ENCODE data around the gene SMIM7. TPM values are rescaled to one million over a fixed set of nuclear protein-coding genes. Genes with fewer than 3 reads are reported as not detected.

The SMIM7 gene
- total and polyA plus RNA-seq, 2 of the 13 experiments (the other 11 are each of a cell fraction or from before 2014, with no cell fraction given) = 55.7 to 74.9 TPM

DNA sequence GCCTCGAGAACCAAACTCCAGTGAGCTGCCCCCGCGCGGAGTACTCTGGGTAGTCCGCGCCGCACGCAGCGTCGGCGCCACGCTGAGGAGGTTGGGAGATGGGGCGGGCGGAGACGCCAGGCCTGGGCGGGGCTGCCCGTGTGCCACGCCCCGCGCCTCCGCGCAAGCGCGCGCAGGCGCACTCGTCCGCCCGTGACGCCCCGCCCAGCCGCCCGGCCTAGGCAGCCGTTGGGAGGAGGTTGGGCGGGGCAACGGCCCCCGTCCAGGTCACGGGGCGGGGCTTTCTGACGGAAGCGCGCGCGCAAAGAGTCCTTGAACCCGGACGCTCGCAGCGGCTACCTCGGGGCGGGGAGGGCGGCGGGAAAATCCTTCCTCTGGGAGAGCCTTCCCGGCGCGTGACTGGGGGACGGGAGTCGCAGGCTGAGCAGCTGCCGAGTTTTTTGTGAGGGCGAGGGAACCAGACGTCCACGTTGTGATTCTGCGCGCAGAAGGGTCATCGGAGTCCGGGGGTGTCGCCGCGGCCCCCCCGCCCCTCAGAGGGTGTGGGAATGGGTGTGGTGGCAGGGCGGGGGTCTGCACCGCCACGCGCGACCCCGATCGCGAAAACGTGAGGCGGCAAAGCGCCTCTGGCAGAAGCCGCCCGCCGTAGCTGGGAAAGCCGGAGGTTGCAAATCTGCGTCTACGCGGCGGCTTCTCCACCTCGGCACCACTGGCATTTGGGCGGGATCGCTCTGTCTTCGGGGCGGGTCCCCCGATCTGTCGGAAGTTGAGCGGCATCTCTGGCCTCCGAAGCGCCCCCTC, 31.6 kb downstream of the SMIM7 start, which contains the start of gene MED26 (continued):
- TF ChIP-seq, protein P1, sequence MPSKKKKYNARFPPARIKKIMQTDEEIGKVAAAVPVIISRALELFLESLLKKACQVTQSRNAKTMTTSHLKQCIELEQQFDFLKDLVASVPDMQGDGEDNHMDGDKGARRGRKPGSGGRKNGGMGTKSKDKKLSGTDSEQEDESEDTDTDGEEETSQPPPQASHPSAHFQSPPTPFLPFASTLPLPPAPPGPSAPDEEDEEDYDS (CRISPR knock-in tag; IDR thresholded peaks at IDR 0.05) = peak; percentile 55; the same call in 1 of the 2 replicates
- TF ChIP-seq GATA4 (IDR thresholded peaks at IDR 0.05; ENCODE audit: borderline replicate concordance, low read depth) = no peak
- peak; percentile 68; the same call in 1 of the 2 replicates for TF ChIP-seq ARNTL (CRISPR knock-in tag; IDR thresholded peaks at IDR 0.05)
- TF ChIP-seq REL (CRISPR knock-in tag; conservative IDR thresholded peaks at IDR 0.05) = no peak
- no peak for TF ChIP-seq ZNF510 (CRISPR knock-in tag; IDR thresholded peaks at IDR 0.05; ENCODE audit: low read depth)
- no peak for TF ChIP-seq ZFP1 (CRISPR knock-in tag; IDR thresholded peaks at IDR 0.05)
- TF ChIP-seq, protein P2, sequence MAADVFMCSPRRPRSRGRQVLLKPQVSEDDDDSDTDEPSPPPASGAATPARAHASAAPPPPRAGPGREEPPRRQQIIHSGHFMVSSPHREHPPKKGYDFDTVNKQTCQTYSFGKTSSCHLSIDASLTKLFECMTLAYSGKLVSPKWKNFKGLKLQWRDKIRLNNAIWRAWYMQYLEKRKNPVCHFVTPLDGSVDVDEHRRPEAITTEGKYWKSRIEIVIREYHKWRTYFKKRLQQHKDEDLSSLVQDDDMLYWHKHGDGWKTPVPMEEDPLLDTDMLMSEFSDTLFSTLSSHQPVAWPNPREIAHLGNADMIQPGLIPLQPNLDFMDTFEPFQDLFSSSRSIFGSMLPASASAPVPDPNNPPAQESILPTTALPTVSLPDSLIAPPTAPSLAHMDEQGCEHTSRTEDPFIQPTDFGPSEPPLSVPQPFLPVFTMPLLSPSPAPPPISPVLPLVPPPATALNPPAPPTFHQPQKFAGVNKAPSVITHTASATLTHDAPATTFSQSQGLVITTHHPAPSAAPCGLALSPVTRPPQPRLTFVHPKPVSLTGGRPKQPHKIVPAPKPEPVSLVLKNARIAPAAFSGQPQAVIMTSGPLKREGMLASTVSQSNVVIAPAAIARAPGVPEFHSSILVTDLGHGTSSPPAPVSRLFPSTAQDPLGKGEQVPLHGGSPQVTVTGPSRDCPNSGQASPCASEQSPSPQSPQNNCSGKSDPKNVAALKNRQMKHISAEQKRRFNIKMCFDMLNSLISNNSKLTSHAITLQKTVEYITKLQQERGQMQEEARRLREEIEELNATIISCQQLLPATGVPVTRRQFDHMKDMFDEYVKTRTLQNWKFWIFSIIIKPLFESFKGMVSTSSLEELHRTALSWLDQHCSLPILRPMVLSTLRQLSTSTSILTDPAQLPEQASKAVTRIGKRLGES (CRISPR knock-in tag; IDR thresholded peaks at IDR 0.05; ENCODE audit: borderline replicate concordance) = no peak
- no peak for TF ChIP-seq SIX4 (CRISPR knock-in tag; IDR thresholded peaks at IDR 0.05)
- peak; percentile 86 for TF ChIP-seq THAP11 (CRISPR knock-in tag; IDR thresholded peaks at IDR 0.05)
- TF ChIP-seq, protein P3, sequence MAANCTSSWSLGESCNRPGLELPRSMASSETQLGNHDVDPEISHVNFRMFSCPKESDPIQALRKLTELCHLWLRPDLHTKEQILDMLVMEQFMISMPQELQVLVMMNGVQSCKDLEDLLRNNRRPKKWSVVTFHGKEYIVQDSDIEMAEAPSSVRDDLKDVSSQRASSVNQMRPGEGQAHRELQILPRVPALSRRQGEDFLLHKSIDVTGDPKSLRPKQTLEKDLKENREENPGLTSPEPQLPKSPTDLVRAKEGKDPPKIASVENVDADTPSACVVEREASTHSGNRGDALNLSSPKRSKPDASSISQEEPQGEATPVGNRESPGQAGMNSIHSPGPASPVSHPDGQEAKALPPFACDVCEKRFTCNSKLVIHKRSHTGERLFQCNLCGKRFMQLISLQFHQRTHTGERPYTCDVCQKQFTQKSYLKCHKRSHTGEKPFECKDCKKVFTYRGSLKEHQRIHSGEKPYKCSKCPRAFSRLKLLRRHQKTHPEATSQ (CRISPR knock-in tag; IDR thresholded peaks at IDR 0.05; ENCODE audit: borderline replicate concordance) = 0 out of 2 replicates have a peak, but pooled peaks have one; percentile 68
- no peak for TF ChIP-seq ZNF883 (CRISPR knock-in tag; IDR thresholded peaks at IDR 0.05; ENCODE audit: not compliant biosample characterization)
- TF ChIP-seq, protein P4, sequence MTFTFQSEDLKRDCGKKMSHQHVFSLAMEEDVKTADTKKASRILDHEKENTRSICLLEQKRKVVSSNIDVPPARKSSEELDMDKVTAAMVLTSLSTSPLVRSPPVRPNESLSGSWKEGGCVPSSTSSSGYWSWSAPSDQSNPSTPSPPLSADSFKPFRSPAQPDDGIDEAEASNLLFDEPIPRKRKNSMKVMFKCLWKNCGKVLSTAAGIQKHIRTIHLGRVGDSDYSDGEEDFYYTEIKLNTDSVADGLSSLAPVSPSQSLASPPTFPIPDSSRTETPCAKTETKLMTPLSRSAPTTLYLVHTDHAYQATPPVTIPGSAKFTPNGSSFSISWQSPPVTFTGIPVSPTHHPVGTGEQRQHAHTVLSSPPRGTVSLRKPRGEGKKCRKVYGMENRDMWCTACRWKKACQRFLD (CRISPR knock-in tag; IDR thresholded peaks at IDR 0.05; ENCODE audit: borderline replicate concordance) = no peak
- TF ChIP-seq SOX5 (CRISPR knock-in tag; IDR thresholded peaks at IDR 0.05; ENCODE audit: borderline replicate concordance) = no peak; the same call in 1 of the 2 replicates
- no peak for TF ChIP-seq NFATC3 (CRISPR knock-in tag; IDR thresholded peaks at IDR 0.05)
- TF ChIP-seq, protein P5, sequence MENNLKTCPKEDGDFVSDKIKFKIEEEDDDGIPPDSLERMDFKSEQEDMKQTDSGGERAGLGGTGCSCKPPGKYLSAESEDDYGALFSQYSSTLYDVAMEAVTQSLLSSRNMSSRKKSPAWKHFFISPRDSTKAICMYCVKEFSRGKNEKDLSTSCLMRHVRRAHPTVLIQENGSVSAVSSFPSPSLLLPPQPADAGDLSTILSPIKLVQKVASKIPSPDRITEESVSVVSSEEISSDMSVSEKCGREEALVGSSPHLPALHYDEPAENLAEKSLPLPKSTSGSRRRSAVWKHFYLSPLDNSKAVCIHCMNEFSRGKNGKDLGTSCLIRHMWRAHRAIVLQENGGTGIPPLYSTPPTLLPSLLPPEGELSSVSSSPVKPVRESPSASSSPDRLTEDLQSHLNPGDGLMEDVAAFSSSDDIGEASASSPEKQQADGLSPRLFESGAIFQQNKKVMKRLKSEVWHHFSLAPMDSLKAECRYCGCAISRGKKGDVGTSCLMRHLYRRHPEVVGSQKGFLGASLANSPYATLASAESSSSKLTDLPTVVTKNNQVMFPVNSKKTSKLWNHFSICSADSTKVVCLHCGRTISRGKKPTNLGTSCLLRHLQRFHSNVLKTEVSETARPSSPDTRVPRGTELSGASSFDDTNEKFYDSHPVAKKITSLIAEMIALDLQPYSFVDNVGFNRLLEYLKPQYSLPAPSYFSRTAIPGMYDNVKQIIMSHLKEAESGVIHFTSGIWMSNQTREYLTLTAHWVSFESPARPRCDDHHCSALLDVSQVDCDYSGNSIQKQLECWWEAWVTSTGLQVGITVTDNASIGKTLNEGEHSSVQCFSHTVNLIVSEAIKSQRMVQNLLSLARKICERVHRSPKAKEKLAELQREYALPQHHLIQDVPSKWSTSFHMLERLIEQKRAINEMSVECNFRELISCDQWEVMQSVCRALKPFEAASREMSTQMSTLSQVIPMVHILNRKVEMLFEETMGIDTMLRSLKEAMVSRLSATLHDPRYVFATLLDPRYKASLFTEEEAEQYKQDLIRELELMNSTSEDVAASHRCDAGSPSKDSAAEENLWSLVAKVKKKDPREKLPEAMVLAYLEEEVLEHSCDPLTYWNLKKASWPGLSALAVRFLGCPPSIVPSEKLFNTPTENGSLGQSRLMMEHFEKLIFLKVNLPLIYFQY (CRISPR knock-in tag; IDR thresholded peaks at IDR 0.05; ENCODE audit: borderline replicate concordance) = no peak
- TF ChIP-seq, protein P6, sequence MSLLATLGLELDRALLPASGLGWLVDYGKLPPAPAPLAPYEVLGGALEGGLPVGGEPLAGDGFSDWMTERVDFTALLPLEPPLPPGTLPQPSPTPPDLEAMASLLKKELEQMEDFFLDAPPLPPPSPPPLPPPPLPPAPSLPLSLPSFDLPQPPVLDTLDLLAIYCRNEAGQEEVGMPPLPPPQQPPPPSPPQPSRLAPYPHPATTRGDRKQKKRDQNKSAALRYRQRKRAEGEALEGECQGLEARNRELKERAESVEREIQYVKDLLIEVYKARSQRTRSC (CRISPR knock-in tag; IDR thresholded peaks at IDR 0.05; ENCODE audit: low read depth) = 0 out of 2 replicates have a peak, but pooled peaks have one; percentile 72
- TF ChIP-seq POLR2AphosphoS2 (IDR thresholded peaks at IDR 0.05; ENCODE audit: low read depth, low read length) = no peak
